HEK293 (cell line): ENCODE measurements around the gene PRKD3.

ENCODE experiments used
- CTCF ChIA-PET: fragments of 350-600 bp; formaldehyde crosslinking; extraction: SDS; loops from one replicate; lab custom pipeline; 2021; ENCODE audit warnings: antibody characterized with exemption; lab: Yijun Ruan, JAX
- POLR2A ChIA-PET: fragments of 300-600 bp; formaldehyde crosslinking; extraction: SDS; loops from one replicate; lab custom pipeline; 2020; ENCODE audit warnings: antibody characterized with exemption, inconsistent platforms; lab: Yijun Ruan, JAX
- H3K27ac ChIP-seq: fragments of 200-500 bp; sonication (Bioruptor generic); 2 replicates; pipeline ENCODE4 v1.5.1; 2014; ENCODE audit warnings: low read depth, low read length, control low read depth, inconsistent platforms; ENCODE audit errors: extremely low read depth
- H3K36me3 ChIP-seq, 2 experiments: fragments of 200-500 bp in 1 of 2; sonication (Bioruptor generic) in 1 of 2; 1 replicate in 1 of 2; 2 replicates in 1 of 2; pipeline ENCODE4 v1.5.1; 2014 to 2017; ENCODE audit warnings: inconsistent platforms in 2 of 2, low read length in 2 of 2; ENCODE audit not compliant: control insufficient read depth in 2 of 2, insufficient read depth in 1 of 2
- H3K4me1 ChIP-seq: fragments of 200-500 bp; sonication (Bioruptor generic); 2 replicates; pipeline ENCODE4 v1.5.1; 2014; ENCODE audit warnings: mild to moderate bottlenecking, low read length, inconsistent platforms; ENCODE audit not compliant: control insufficient read depth, insufficient read depth
- H3K4me3 ChIP-seq: 2 replicates; pipeline ENCODE4 v1.5.1; 2011; ENCODE audit warnings: low read depth, mild to moderate bottlenecking, control low read depth, low read length, moderate library complexity
- H3K9me3 ChIP-seq: fragments of 200-500 bp; sonication (Bioruptor generic); 2 replicates; pipeline ENCODE4 v1.5.1; 2014; ENCODE audit warnings: low read depth, low read length, inconsistent platforms; ENCODE audit not compliant: control insufficient read depth, insufficient read depth
- ATF2 ChIP-seq: fragments of 450-650 bp; formaldehyde crosslinking; IDR thresholded peaks from 2 replicates; pipeline ENCODE4 v1.5.1; 2016; ENCODE audit warnings: missing biosample characterization, missing genetic modification characterization, low read depth
- ELK4 ChIP-seq: IDR thresholded peaks from 2 replicates; pipeline ENCODE4 v1.6.1; 2011; ENCODE audit warnings: mild to moderate bottlenecking, low read depth, low read length, borderline replicate concordance
- GLI4 ChIP-seq: fragments of 450-650 bp; formaldehyde crosslinking; IDR thresholded peaks from 2 replicates; pipeline ENCODE4 v1.5.1; 2016; ENCODE audit warnings: missing biosample characterization, missing genetic modification characterization
- INSM2 ChIP-seq: fragments of 450-650 bp; formaldehyde crosslinking; IDR thresholded peaks from 2 replicates; pipeline ENCODE4 v1.5.1; 2016; ENCODE audit warnings: missing biosample characterization, missing genetic modification characterization
- MEIS1 ChIP-seq: sonication (generic); formaldehyde crosslinking; IDR thresholded peaks from 2 replicates; pipeline ENCODE4 v1.8.1; 2022; ENCODE audit warnings: missing genetic modification reagents, mild to moderate bottlenecking, borderline replicate concordance
- OSR2 ChIP-seq: fragments of 450-650 bp; formaldehyde crosslinking; IDR thresholded peaks from 2 replicates; pipeline ENCODE4 v1.5.1; 2016; ENCODE audit warnings: missing biosample characterization, missing genetic modification characterization
- PRDM10 ChIP-seq: fragments of 450-650 bp; formaldehyde crosslinking; IDR thresholded peaks from 2 replicates; pipeline ENCODE4 v1.5.1; 2016; ENCODE audit warnings: missing biosample characterization, missing genetic modification characterization
- ZNF155 ChIP-seq: fragments of 450-650 bp; formaldehyde crosslinking; IDR thresholded peaks from 2 replicates; pipeline ENCODE4 v1.5.1; 2016; ENCODE audit warnings: missing biosample characterization, missing genetic modification characterization
- ZNF157 ChIP-seq: fragments of 450-650 bp; formaldehyde crosslinking; IDR thresholded peaks from 2 replicates; pipeline ENCODE4 v1.5.1; 2016; ENCODE audit warnings: missing biosample characterization, missing genetic modification characterization
- ZNF239 ChIP-seq: fragments of 450-650 bp; formaldehyde crosslinking; IDR thresholded peaks from 2 replicates; pipeline ENCODE4 v1.5.1; 2016; ENCODE audit warnings: missing biosample characterization, missing genetic modification characterization
- ZNF274 ChIP-seq, 2 experiments: fragments of 200-500 bp in 1 of 2; fragments of 450-650 bp in 1 of 2; sonication (Bioruptor generic) in 1 of 2; formaldehyde crosslinking in 1 of 2; IDR thresholded peaks; 2 replicates each; pipeline versions ENCODE4 v1.5.1 to v1.6.1; 2014 to 2016; ENCODE audit warnings: borderline replicate concordance in 1 of 2, inconsistent platforms in 1 of 2, low read length in 1 of 2, missing biosample characterization in 1 of 2, missing genetic modification characterization in 1 of 2
- ZNF280D ChIP-seq: fragments of 450-650 bp; formaldehyde crosslinking; IDR thresholded peaks from 2 replicates; pipeline ENCODE4 v1.5.1; 2016; ENCODE audit warnings: missing biosample characterization, missing genetic modification characterization
- ZNF292 ChIP-seq: fragments of 450-650 bp; formaldehyde crosslinking; IDR thresholded peaks from 2 replicates; pipeline ENCODE4 v1.5.1; 2016; ENCODE audit warnings: low read depth, missing biosample characterization, missing genetic modification characterization, borderline replicate concordance
- ZNF311 ChIP-seq: fragments of 450-650 bp; formaldehyde crosslinking; IDR thresholded peaks from 2 replicates; pipeline ENCODE4 v1.5.1; 2017; ENCODE audit warnings: missing biosample characterization, missing genetic modification characterization, borderline replicate concordance
- ZNF416 ChIP-seq: fragments of 450-650 bp; formaldehyde crosslinking; IDR thresholded peaks from 2 replicates; pipeline ENCODE4 v1.5.1; 2016; ENCODE audit warnings: missing biosample characterization, missing genetic modification characterization
- ZNF501 ChIP-seq: fragments of 450-650 bp; formaldehyde crosslinking; IDR thresholded peaks from 2 replicates; pipeline ENCODE4 v1.5.1; 2016; ENCODE audit warnings: missing biosample characterization, missing genetic modification characterization
- ZNF561 ChIP-seq: fragments of 450-650 bp; IDR thresholded peaks from 2 replicates; pipeline ENCODE4 v1.5.1; 2018; ENCODE audit warnings: missing biosample characterization, missing genetic modification characterization, borderline replicate concordance
- ZNF645 ChIP-seq: fragments of 450-650 bp; formaldehyde crosslinking; IDR thresholded peaks from 2 replicates; pipeline ENCODE4; 2016; ENCODE audit warnings: missing biosample characterization, missing genetic modification characterization
- ZNF677 ChIP-seq: fragments of 450-650 bp; IDR thresholded peaks from 2 replicates; pipeline ENCODE4 v1.5.0; 2018; ENCODE audit warnings: missing biosample characterization, mild to moderate bottlenecking, missing genetic modification characterization, moderate library complexity

The PRKD3 gene

GRCh38 chr2:37365669-37366068, 41.0 kb upstream of the PRKD3 start (continued):
- no peak for TF ChIP-seq ZNF274 (IDR thresholded peaks at IDR 0.05; ENCODE audit: low read length)
- TF ChIP-seq ZNF274 (tag by site-specific recombination; IDR thresholded peaks at IDR 0.05; ENCODE audit: borderline replicate concordance) = no peak
- TF ChIP-seq, all 188 proteins: peak for 0

- POLR2A ChIA-PET = no interaction called here
- H3K27ac ChIP-seq = no peak overlapping the region
- TF ChIP-seq ZNF501 (tag by site-specific recombination) = no peak
- TF ChIP-seq, all 188 proteins: peak for 0
- CTCF ChIA-PET = no interaction called here
- peaks cover 0 to 12% of the 10 kb centered on the region in 2 experiments; a peak in 1 of 3 replicates for H3K36me3 ChIP-seq
- no peaks in the 10 kb centered on the region for H3K4me1 ChIP-seq
- no peaks in the 10 kb centered on the region for H3K9me3 ChIP-seq
- no peak overlapping the region for H3K4me3 ChIP-seq
Measured at GRCh38 chr2:37364351-37364750, 39.7 kb upstream of the PRKD3 start.

GRCh38 chr2:37361994-37362698, 37.5 kb upstream of the PRKD3 start:
- Histone ChIP-seq H3K27ac (no peak overlapping the region), H3K9me3 (no peaks in the 10 kb centered on the region), H3K36me3 (peaks cover 0 to 10% of the 10 kb centered on the region in 2 experiments; a peak in 1 of 3 replicates), H3K4me3 (no peak overlapping the region), H3K4me1 (no peaks in the 10 kb centered on the region)
- ChIA-PET CTCF (interaction anchor here (0.6 to 1.2 kb wide), 2 partner anchors 36 to 515 kb away, joined by 3 to 4 read pairs; no protein-coding TSS in a partner anchor), POLR2A (no interaction called here)
- TF ChIP-seq ZNF292 (tag by site-specific recombination) (no peak), ZNF677 (tag by site-specific recombination) (no peak), ZNF311 (tag by site-specific recombination) (no peak), ELK4 (no peak), ATF2 (tag by site-specific recombination) (no peak), ZNF280D (no peak), ZNF239 (tag by site-specific recombination) (no peak), PRDM10 (no peak), ZNF157 (tag by site-specific recombination) (no peak), ZNF155 (tag by site-specific recombination) (no peak), MEIS1 (no peak), GLI4 (tag by site-specific recombination) (no peak), ZNF561 (no peak), ZNF416 (tag by site-specific recombination) (no peak), INSM2 (tag by site-specific recombination) (no peak), OSR2 (tag by site-specific recombination) (no peak), ZNF645 (tag by site-specific recombination) (no peak)
